HG03439 (cell line): Measurements from ENCODE around the gene LPGAT1.
"Not testable (repeated sequence)": the region's sequence is repeated elsewhere in the genome, so short reads cannot be mapped to it uniquely, and the experiment has no call there.

Experiments
- ATAC-seq: cut with Tn5 transposase; IDR thresholded peaks from one replicate; pipeline ENCODE4 v1.9.1; 2021; ENCODE audit warnings: mild to moderate bottlenecking, moderate library complexity; ENCODE audit not compliant: unreplicated experiment

The LPGAT1 gene

DNA sequence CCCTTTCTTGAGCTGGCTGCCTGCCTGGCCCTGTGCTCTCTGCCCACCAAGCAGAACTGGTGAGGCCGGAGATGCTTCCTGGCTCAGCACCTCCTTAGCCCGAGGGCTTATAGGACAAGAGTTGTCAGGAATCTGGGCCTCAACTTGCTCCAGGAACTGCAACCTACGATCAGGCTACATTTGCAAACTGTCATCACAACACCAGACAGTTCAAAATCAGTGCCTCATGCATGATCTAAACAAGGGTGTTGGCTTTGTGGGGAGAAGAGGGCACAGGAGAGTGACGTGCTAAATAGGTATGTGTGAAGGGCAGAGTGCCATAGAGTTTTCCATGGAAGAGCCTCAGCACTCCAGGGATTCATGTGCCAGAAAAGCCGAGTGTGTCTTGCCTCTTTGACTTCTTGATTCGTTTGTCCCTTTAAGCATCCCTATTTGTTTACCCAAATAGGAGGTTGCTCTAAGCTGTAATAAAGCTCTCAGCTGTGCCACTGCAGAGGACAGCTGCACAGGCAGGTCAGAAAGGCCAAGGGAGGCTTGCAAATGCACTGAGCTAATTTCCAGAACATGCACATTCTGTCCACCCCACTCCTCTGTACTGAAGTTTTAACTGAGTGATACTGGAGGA lies 125.0 kb downstream of the LPGAT1 start:
- no peak for ATAC-seq

DNA sequence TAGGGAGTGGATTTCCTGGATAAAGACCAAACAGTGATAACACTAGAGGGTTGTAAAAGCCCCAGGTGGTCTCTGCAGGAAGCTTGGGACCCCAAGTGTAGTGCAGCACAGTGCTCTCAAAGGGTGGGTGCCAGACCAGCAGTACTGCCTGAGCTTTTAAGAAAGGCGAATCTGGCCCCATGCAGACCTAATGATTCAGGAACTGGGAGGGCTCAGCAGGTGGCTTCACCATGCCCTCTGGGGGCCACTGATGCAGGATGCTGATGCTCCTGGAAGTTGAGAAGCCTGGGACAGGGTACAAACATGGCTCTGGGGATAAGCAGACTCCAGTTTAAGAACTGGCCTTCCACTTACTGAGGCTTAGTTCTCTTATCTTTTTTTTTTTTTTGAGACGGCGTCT lies 126.0 kb downstream of the LPGAT1 start:
- no peak for ATAC-seq

DNA sequence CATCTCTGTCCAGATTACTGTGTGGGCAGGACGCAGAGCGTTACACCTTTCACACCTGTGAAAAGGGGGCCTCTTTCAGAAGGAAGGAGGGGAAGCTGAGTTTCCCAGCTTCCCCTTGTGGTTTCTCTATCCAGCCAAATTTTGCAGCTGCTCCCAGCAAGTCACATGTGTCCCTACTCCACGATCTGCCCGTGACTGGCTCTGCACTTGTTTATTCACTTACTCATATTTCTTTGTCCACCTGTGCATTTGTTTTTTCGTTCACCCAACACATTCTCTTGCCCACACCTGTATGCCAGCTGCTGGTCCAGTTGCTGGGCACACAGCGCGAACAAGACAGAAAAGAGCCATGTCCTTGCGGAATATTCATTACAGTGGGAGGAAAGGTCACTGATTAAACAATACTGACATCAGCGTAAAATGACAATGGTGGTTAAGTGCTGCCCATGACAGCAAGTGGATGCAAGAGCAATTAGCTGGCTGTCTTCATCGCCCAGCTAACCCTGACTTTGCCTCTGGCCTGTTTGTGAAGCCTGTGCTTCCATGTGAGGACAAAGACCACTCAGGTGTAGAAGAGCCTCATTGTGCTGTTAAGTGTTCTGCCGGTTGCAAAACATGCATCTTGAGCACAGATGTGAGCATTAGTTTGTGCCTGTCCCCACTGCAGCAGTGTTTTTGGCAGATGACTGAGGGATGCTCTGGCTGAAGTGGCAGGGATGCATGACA lies 126.6 kb downstream of the LPGAT1 start:
- ATAC-seq: no peak

DNA sequence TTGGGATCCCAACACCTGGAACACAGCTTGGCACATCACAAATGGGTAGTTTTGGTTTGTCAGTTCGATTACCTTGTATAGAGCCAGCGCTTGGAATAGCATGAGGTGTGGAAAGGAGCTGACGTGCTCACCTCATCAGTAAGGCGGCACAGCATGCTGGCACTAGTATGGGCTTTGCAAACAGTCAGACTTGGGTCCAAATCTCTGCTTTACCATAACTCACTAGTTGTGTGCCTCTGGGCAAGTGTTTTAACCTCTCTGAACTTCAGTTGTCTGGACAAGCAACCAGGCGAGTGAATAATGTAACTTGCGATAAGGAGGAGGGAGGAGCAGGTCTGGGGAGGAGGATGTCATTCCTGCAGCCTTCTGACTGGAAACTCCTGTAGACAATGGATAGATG lies 128.8 kb downstream of the LPGAT1 start:
- ATAC-seq: no peak

DNA sequence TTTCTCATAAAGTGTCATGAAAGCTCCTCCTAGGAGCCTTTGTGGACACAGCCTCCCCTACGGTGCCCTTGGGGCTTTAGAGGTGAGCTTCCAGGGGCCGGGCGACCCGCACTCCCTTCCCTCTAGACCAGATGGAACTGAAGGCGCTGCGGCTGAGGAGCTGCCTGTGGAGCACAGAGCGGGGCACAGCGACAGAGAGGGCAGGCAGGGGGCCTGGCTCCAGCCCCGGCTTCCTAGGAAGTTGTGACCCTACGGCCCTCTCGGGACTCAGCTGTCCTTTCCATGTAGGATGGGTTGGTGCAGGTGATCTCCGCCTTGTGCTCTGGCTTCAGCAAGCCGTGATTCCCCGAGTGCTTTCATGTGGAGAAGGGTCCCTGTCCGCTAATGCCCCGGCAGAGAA lies 131.5 kb downstream of the LPGAT1 start:
- no peak for ATAC-seq

DNA sequence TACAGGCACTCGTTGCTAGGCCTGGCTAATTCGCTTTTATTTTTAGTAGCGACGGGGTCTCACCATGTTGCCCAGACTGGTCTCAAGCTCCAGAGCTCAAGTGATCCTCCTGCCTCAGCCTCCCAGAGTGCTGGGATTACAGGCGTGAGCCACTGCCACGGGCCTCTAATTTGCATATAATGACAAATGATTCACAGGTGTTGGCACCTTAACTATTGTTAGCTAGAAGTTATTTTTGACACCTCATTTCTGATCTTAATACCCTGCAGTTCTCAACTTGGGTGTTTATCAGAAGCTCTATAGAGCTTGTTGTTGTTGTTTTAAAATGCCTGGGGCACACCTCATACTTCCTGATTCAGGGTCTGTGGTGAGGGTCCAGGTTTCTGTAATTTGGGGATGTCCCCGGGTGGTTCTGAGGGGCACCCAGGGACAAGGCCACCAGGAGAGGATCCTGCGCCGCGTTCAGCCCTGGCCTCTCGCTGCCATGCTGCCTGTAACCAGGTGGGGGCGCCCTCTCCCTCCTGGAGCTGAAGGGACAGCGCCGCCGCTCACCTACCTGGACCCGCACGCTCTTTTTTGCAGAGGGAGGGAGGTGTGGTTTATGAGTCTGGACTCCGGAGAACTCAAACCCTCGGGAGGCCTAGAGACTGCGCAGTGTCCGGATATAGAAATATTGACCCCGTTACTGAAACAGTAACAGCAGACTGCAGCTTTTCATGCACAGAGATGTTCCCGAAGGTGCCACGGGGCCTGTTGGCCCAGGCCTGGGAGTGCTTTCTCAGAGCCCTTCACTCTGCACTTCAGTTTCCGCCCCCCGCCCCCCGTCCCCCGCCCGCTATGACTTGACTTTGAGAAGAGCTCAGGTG lies 132.2 kb downstream of the LPGAT1 start:
- peak; percentile 54 for ATAC-seq

DNA sequence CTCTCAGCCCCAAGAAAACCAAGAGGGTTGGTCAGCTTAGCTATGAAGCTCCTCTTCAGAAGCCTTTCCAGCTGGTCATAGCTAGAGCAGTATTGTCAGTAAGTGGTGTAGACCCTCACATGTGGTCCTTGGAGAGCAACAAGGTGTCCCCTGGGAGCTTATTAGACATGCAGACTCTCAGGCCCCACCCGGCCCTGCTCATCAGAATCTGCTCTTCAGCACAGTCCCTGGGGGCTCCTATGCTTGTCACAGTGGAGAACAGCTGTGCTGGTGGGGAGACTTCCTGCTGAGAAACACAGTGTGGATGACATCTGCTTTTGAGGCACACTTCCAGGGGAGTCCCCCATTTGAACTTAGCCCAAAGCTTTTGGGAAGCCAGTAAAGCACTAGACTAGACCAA lies 133.2 kb downstream of the LPGAT1 start:
- ATAC-seq: peak; percentile 60

DNA sequence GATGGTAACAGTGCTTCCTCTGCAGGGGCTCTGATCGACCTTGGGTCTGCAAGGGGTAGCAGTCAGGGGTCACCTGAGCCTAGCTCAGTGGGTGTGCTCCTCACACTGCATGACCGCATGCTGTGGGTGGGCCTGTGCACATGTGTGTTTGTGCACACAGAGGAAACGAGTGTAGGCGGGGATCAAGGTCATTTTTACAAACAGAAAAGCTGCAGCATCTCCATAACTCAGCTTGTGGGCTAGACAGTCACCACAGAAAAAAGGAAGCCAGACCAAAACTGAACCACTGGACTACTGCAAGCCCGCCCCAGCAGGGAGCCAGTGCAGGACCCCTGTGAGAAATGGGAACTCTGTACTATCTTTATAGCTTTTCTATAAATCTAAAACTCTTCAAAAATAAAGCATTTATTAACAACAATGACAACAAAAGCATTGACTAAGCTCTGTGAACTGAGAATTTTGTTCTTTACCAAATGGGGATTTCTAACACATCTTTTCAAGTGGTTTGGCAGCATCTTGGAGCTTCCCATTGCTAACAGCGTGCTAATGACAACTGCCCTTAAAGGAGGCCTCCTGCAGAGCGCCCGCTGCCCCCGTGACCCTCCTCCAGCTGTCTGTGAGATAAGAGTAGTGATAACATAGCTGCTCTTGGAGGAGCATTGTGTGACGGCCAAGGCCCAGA lies 135.3 kb downstream of the LPGAT1 start:
- peak; percentile 42 for ATAC-seq

DNA sequence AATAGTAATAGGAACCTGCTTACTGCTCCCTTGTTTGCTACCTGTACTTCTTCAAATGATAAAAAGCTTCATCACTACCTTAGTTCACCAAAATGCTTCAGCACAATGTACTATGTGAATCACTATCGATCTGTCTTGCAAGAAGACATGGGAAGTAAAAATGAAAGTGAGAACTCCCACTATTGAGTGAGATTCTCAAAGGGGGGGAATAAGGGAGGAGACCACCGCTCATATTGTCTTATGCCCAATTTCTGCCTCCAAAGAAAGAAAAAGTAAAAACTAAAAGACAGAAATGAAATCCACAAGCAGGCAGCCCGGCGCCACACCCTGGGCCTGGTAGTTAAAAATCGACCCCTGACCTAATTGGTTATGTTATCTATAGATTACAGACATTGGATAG lies 136.7 kb downstream of the LPGAT1 start:
- ATAC-seq: not testable (repeated sequence)
